D721Med (cell line): Measurements from ENCODE around the gene HSDL2.
"Not testable (repeated sequence)": the region's sequence is repeated elsewhere in the genome, so short reads cannot be mapped to it uniquely, and the experiment has no call there.

Source experiments
- DNase-seq: peaks from one replicate; pipeline ENCODE4 v3.0.0; 2011; ENCODE audit warnings: low spot score; ENCODE audit not compliant: insufficient read length
- FAIRE-seq: peaks from 2 replicates; lab custom pipeline; 2011; peaks lifted over from hg19 to GRCh38; lab: Jason Lieb, UNC
- TF ChIP-seq, protein P1 (sequence below): IDR thresholded peaks from 2 replicates; pipeline ENCODE4 v1.5.1; 2012; ENCODE audit warnings: mild to moderate bottlenecking, control low read depth; ENCODE audit not compliant: insufficient read depth; ENCODE audit errors: missing control alignments

The HSDL2 gene

DNA sequence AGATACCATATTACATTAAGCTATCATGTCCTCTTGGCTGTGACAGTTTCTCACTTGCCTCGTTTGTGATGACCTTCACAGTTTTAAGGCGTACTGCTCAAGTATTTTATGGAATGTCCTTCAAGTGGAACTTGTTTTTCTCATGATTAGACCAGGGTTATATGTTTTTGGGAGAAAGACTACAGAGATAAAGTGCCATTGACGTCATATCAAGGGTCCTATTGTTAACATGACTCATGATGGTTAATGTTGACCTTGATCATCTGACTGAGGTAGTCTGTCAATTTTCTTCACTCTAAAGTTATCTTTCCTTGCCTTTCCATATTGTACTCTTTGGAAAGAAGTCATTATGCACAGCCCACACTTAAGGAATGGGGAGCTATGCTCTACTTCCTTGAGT lies 28.7 kb upstream of the HSDL2 start:
- DNase-seq (no peak), FAIRE-seq (no peak)
- TF ChIP-seq, protein P1, sequence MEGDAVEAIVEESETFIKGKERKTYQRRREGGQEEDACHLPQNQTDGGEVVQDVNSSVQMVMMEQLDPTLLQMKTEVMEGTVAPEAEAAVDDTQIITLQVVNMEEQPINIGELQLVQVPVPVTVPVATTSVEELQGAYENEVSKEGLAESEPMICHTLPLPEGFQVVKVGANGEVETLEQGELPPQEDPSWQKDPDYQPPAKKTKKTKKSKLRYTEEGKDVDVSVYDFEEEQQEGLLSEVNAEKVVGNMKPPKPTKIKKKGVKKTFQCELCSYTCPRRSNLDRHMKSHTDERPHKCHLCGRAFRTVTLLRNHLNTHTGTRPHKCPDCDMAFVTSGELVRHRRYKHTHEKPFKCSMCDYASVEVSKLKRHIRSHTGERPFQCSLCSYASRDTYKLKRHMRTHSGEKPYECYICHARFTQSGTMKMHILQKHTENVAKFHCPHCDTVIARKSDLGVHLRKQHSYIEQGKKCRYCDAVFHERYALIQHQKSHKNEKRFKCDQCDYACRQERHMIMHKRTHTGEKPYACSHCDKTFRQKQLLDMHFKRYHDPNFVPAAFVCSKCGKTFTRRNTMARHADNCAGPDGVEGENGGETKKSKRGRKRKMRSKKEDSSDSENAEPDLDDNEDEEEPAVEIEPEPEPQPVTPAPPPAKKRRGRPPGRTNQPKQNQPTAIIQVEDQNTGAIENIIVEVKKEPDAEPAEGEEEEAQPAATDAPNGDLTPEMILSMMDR = no peak

DNA sequence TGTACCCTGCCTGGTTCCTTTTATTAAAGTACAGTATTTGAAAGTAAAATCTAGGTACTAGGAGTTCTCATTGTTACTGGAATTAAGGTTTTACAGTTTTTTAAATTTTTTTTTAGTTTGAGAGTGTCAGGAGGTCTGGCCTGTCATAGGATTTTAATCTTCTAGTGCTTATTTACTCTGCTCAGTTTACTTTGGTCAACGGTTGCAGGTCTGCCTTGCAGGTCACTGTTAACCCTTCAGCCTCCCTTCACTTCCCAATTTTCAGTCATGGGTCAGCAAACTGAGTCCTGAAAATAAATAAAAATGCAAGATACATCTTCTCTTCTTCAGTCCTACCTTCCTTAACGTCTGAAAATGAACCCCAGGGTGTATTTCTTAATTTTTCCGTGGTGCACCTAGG lies 27.7 kb upstream of the HSDL2 start:
- FAIRE-seq (no peak), DNase-seq (no peak)
- TF ChIP-seq, protein P1 = no peak

DNA sequence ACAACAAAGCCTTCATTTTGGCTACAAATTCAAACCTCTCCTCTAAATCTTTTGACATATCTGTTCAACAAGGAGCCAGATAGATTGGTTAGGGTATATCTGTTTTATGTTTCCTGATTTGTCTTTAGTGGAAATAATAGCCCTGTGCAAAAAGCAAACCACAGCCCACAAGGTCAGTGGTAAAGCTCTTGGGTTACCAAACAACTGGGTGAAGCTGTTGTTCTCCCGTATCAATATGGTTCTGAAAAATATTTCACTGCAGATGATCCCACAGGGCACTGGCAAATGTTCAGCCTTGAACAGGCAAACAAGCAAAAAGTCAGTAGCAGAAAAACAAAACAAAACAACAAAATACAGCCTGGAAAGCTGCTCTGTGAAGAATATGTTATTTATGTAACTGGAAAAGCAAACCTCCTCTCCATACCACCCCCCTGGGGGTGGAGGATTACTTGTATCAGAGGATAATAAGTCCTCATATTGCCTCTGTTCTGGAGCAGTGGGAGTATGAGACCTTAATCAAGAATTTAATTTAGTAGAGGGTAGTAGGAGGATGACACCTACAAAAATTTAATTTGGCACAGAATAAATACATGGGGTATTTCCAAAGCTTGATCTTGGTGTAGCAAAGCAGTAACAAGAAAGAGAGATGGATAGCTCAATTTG lies 25.7 kb upstream of the HSDL2 start:
- TF ChIP-seq, protein P1 = no peak
- DNase-seq = no peak
- no peak for FAIRE-seq

DNA sequence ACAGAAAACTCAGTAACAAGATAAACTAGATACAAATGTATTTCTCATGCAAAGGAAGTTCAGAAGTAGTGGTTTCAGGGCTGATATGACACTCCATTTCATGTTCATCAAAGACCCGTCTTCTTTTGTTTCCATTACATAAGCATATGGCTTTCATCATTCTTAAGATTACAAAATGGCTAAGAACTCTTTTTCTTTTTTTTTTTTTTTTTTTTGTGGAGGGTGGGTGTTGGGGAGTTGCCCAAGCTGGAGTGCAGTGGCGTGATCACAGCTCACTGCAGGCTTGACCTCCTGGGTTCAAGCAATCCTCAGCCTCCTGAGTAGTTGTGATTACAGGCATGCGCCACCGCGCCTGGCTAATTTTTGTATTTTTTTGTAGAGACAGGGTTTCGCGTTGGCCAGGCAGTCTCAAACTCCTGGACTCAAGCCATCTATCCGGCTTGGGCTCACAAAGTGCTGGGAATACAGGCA lies 24.4 kb upstream of the HSDL2 start:
- DNase-seq = no peak
- no peak for FAIRE-seq
- TF ChIP-seq, protein P1 = no peak

DNA sequence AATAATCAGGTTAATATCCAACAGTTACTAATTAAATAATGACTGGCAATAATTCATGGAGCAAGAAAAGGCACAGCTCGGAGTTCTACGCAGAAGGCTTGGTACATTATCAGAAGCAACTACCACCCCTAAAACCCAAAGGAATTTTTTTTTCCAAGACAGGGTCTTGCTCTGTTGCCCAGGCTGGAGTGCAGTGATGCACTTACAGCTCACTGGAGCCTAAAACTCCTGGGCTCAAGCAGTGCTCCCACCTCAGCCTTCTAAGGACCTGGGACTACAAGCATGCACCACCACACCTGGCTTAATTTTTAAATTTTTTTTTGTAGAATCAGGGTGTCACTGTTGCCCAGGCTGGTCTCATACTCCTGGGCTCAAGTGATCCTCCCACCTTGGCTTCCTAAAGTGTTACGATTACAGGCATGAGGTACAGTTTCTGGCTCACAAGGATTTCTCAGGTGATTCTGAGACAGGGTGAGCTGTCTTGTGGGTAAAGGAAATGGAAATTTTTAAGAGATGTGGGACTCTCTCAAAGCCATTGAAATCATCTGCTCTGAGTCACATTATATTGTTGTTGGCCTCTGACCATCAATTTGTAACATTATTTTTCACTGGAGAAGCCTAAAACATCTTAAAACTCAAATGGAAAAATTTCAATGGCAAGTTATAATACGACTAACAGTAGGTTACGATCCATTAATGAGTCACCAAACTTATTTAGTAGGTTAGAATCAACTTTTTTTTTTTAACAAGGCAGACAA lies 19.7 kb upstream of the HSDL2 start:
- DNase-seq = no peak
- no peak for FAIRE-seq
- TF ChIP-seq, protein P1 = no peak

GRCh38 chr9:112361601-112362000 lies 18.3 kb upstream of the HSDL2 start:
- no peak for FAIRE-seq
- no peak for DNase-seq
- TF ChIP-seq, protein P1 = peak; percentile 55

GRCh38 chr9:112364761-112365160 lies 15.1 kb upstream of the HSDL2 start:
- no peak for FAIRE-seq
- TF ChIP-seq, protein P1 = no peak
- no peak for DNase-seq

GRCh38 chr9:112365257-112365656 lies 14.7 kb upstream of the HSDL2 start:
- FAIRE-seq, DNase-seq: not testable (repeated sequence)
